GM12878 (cell line): ENCODE data around the gene GNG13. TPM values are rescaled to one million over a fixed set of nuclear protein-coding genes. Genes with fewer than 3 reads are reported as not detected.

Experiments used
- ATAC-seq: fragments of 200-7000 bp; cut with Tn5 transposase; 3 replicates; pipeline ENCODE4 v1.9.1; 2020; ENCODE audit warnings: mild to moderate bottlenecking, moderate library complexity
- BruUV-seq: library from RNA; stranded (reverse); fragments of 400-500 nt; replicated peaks from 2 replicates; lab custom pipeline; 2021; lab: Mats Ljungman, UMichigan
- CTCF ChIA-PET: fragments of 300-600 bp; sonication (Branson Sonifier 250); formaldehyde crosslinking; extraction: SDS; loops from one replicate; lab custom pipeline; 2021; ENCODE audit warnings: inconsistent platforms; lab: Yijun Ruan, JAX
- POLR2A ChIA-PET: fragments of 350-600 bp; formaldehyde crosslinking; extraction: SDS; loops from one replicate; lab custom pipeline; 2021; ENCODE audit warnings: inconsistent platforms; lab: Charles Lee
- RAD21 ChIA-PET: fragments of 300-600 bp; sonication (Branson Sonifier 250); formaldehyde crosslinking; loops from one replicate; lab custom pipeline; 2023; ENCODE audit warnings: antibody characterized with exemption; ENCODE audit not compliant: unreplicated experiment; lab: Charles Lee
- SMC1A ChIA-PET: fragments of 300-600 bp; sonication (Branson Sonifier 250); formaldehyde crosslinking; loops from one replicate; lab custom pipeline; 2023; ENCODE audit not compliant: unreplicated experiment, uncharacterized antibody; lab: Charles Lee
- DNase-seq: peaks from one replicate; pipeline ENCODE4 v3.0.0-alpha.2; 2011; ENCODE audit warnings: low read depth, low spot score
- FAIRE-seq: peaks from 3 replicates; lab custom pipeline; 2011; peaks lifted over from hg19 to GRCh38; lab: Jason Lieb, UNC
- H2AFZ ChIP-seq: 2 replicates; pipeline ENCODE4 v1.6.0; 2011; ENCODE audit warnings: low read depth, low read length, control low read depth; ENCODE audit not compliant: control insufficient read depth
- H3K27ac ChIP-seq: 2 replicates; pipeline ENCODE4 v1.5.1; 2011; ENCODE audit warnings: control low read depth; ENCODE audit not compliant: control insufficient read depth, insufficient read depth
- H3K27me3 ChIP-seq, 2 experiments: replicated peaks in 1 of 2; 2 replicates each; pipeline versions ENCODE4 v1.6.0 to v1.6.1; 2011; ENCODE audit warnings: low read length in 1 of 2; ENCODE audit not compliant: control insufficient read depth in 2 of 2, insufficient read depth in 2 of 2
- H3K36me3 ChIP-seq, 2 experiments: 2 replicates each; pipeline ENCODE4 v1.5.1; 2011; ENCODE audit warnings: low read length in 1 of 2; ENCODE audit not compliant: control insufficient read depth in 2 of 2, insufficient read depth in 2 of 2
- H3K4me1 ChIP-seq: 2 replicates; pipeline ENCODE4 v1.6.1; 2011; ENCODE audit warnings: mild to moderate bottlenecking, low read length, moderate library complexity, mixed read lengths; ENCODE audit not compliant: control insufficient read depth, insufficient read depth
- H3K4me2 ChIP-seq: 2 replicates; pipeline ENCODE4 v1.6.0; 2011; ENCODE audit warnings: control low read depth; ENCODE audit not compliant: control insufficient read depth, insufficient read depth
- H3K4me3 ChIP-seq: fragments of 200-600 bp; sonication (generic); 2 replicates; pipeline ENCODE4 v1.5.1; 2016
- H3K79me2 ChIP-seq: 2 replicates; pipeline ENCODE4 v1.6.0; 2011; ENCODE audit warnings: low read length; ENCODE audit not compliant: control insufficient read depth, insufficient read depth
- H3K9ac ChIP-seq: 2 replicates; pipeline ENCODE4 v1.8.0; 2011; ENCODE audit warnings: low read length, control low read depth, mixed read lengths; ENCODE audit not compliant: control insufficient read depth, insufficient read depth
- H3K9me3 ChIP-seq: replicated peaks from 3 replicates; pipeline ENCODE4 v1.5.1; 2011; ENCODE audit warnings: mild to moderate bottlenecking, low read length; ENCODE audit not compliant: control insufficient read depth, insufficient read depth
- H4K20me1 ChIP-seq: 2 replicates; pipeline ENCODE4 v1.6.0; 2011; ENCODE audit not compliant: control insufficient read depth, insufficient read depth
- ASH2L ChIP-seq: fragments of 300-600, 200-600 bp; sonication (generic); IDR thresholded peaks from 2 replicates; pipeline ENCODE4 v1.6.1; 2017; ENCODE audit warnings: low read depth, mild to moderate bottlenecking, borderline replicate concordance
- ATF2 ChIP-seq: IDR thresholded peaks from 2 replicates; pipeline ENCODE4 v1.6.1; 2012; ENCODE audit warnings: low read length, inconsistent platforms
- BCLAF1 ChIP-seq: fragments of 450-650 bp; IDR thresholded peaks from 2 replicates; pipeline ENCODE4 v1.6.1; 2017; ENCODE audit warnings: antibody characterized with exemption, mild to moderate bottlenecking, moderate library complexity
- CBX5 ChIP-seq: sonication (generic); IDR thresholded peaks from 2 replicates; pipeline ENCODE4 v1.6.1; 2016; ENCODE audit warnings: low read depth, moderate library complexity, mild to moderate bottlenecking, inconsistent platforms
- CEBPB ChIP-seq, 2 experiments: fragments of 150-350 bp in 1 of 2; IDR thresholded peaks; 2 replicates each; pipeline ENCODE4 v1.6.1; 2012 to 2014; ENCODE audit warnings: low read depth in 2 of 2, low read length in 2 of 2, borderline replicate concordance in 1 of 2, inconsistent platforms in 1 of 2
- HDAC6 ChIP-seq: fragments of 200-600 bp; sonication (generic); IDR thresholded peaks from one replicate; pipeline ENCODE4 v1.8.0; 2017; ENCODE audit warnings: antibody characterized with exemption; ENCODE audit not compliant: unreplicated experiment
- HDGF ChIP-seq: fragments of 450-650 bp; IDR thresholded peaks from 2 replicates; pipeline ENCODE4 v1.6.1; 2016; ENCODE audit warnings: antibody characterized with exemption
- HSF1 ChIP-seq: fragments of 150-350 bp; IDR thresholded peaks from 2 replicates; pipeline ENCODE4 v1.6.1; 2014; ENCODE audit warnings: mild to moderate bottlenecking, low read depth, low read length
- IRF3 ChIP-seq: fragments of 450-650 bp; IDR thresholded peaks from 2 replicates; pipeline ENCODE4 v1.6.1; 2014; ENCODE audit warnings: mild to moderate bottlenecking
- JUNB ChIP-seq: IDR thresholded peaks from 2 replicates; pipeline ENCODE4 v1.6.1; 2016; ENCODE audit warnings: antibody characterized with exemption, mild to moderate bottlenecking
- JUND ChIP-seq: IDR thresholded peaks from 2 replicates; pipeline ENCODE4 v1.6.1; 2012; ENCODE audit warnings: low read depth, mild to moderate bottlenecking, low read length, improper control_type of control experiment, moderate library complexity
- KDM1A ChIP-seq: fragments of 200-600 bp; sonication (generic); IDR thresholded peaks from 2 replicates; pipeline ENCODE4 v1.6.1; 2016; ENCODE audit warnings: borderline replicate concordance
- NFYB ChIP-seq: IDR thresholded peaks from 2 replicates; pipeline ENCODE4 v1.6.1; 2011; ENCODE audit warnings: low read depth, mild to moderate bottlenecking, low read length, improper control_type of control experiment, moderate library complexity; ENCODE audit not compliant: insufficient read depth
- POLR2AphosphoS2 ChIP-seq: IDR thresholded peaks from 2 replicates; pipeline ENCODE4 v1.6.1; 2011; ENCODE audit warnings: low read depth, mild to moderate bottlenecking, low read length, improper control_type of control experiment, moderate library complexity
- SMAD5 ChIP-seq: IDR thresholded peaks from 2 replicates; pipeline ENCODE4 v1.6.1; 2016; ENCODE audit warnings: antibody characterized with exemption, low read depth
- TBL1XR1 ChIP-seq: IDR thresholded peaks from 2 replicates; pipeline ENCODE4 v1.6.1; 2012; ENCODE audit warnings: low read depth, low read length, improper control_type of control experiment
- WRNIP1 ChIP-seq: IDR thresholded peaks from 2 replicates; pipeline ENCODE4 v1.6.1; 2011; ENCODE audit warnings: low read depth, low read length, improper control_type of control experiment, borderline replicate concordance
- WGBS: methylation state at CpG from one replicate; pipeline ENCODE4 v1.1.6; 2016; ENCODE audit warnings: low lambda C conversion rate; ENCODE audit not compliant: insufficient replicate concordance, insufficient coverage; ENCODE audit errors: missing lambda C conversion rate; 5-methylcytosine and 5-hydroxymethylcytosine counted together
- in situ Hi-C: fragments of 300-500 bp; cut with MboI; formaldehyde crosslinking; loops from 9 replicates; pipeline ENCODE4 v1.14.3; 2018; ENCODE audit warnings: mixed read lengths
- intact Hi-C: fragments of 100-400 bp; cut with micrococcal nuclease; formaldehyde crosslinking; loops from one replicate; pipeline ENCODE4 v1.14.2; 2022; ENCODE audit not compliant: unreplicated experiment
- polyA plus RNA-seq, 11 experiments: library from polyadenylated mRNA; depleted of rRNA in 4 of 11; unstranded in 6 of 11; stranded (reverse) in 5 of 11; fragments of >200 nt; fragmentation: Nextera tagmentation in 4 of 11; fragmentation: Illumina TruSeq in 1 of 11; extraction: Ambion mirVana in 4 of 11; extraction: Trizol in 1 of 11; gene quantifications; 1 replicate in 1 of 11; 2 replicates in 10 of 11; pipeline versions ENCODE4 v1.2.1 to v1.2.3, GENCODE V29; 2011 to 2016; ENCODE audit warnings: inconsistent platforms in 2 of 11, missing spikeins in 2 of 11, low read depth in 1 of 11
- total RNA-seq, 4 experiments: library from RNA; depleted of rRNA in 3 of 4; stranded (reverse); fragments of >200 nt in 3 of 4; fragmentation: Illumina TruSeq in 1 of 4; extraction: Trizol in 1 of 4; gene quantifications; 2 replicates each; pipeline versions ENCODE4 v1.2.1 to v1.2.3, GENCODE V29; 2013 to 2021

Gene GNG13
- total and polyA plus RNA-seq, 10 of the 15 experiments (the other 5 are each of a cell fraction or from before 2014, with no cell fraction given) = not detected

- H3K4me3 ChIP-seq = no peak overlapping the region
- H3K4me2 ChIP-seq = no peak overlapping the region
- no peak overlapping the region for H3K27ac ChIP-seq
- in situ Hi-C loops (no loop called here), intact Hi-C loops (no loop called here)
- FAIRE-seq (no peak), DNase-seq (no peak), ATAC-seq (no peak)
- no peak overlapping the region for H2AFZ ChIP-seq
- no peaks in the 10 kb centered on the region for H3K36me3 ChIP-seq
- RAD21 ChIA-PET = no interaction called here
- no peak overlapping the region for H3K9ac ChIP-seq
- no peaks in the 10 kb centered on the region for H4K20me1 ChIP-seq
- 37% methylated on average over 20 of the region's 20 CpGs for WGBS
- POLR2A ChIA-PET = no interaction called here
- SMC1A ChIA-PET = no interaction called here
- no peaks in the 10 kb centered on the region for H3K9me3 ChIP-seq
- CTCF ChIA-PET = no interaction called here
- H3K79me2 ChIP-seq = no peaks in the 10 kb centered on the region
- TF ChIP-seq JUND (no peak), WRNIP1 (no peak), JUNB (no peak), NFYB (no peak), BCLAF1 (no peak), KDM1A (no peak), TBL1XR1 (no peak), ASH2L (no peak), POLR2AphosphoS2 (no peak), HSF1 (no peak), SMAD5 (no peak), HDAC6 (no peak), HDGF (no peak), CBX5 (no peak), CEBPB (IDR thresholded peaks at IDR 0.05; ENCODE audit: borderline replicate concordance in 1 of 2, low read depth in 2 of 2, low read length in 2 of 2) (no peak), ATF2 (no peak), IRF3 (no peak)
- no TSS peak for BruUV-seq
- H3K4me1 ChIP-seq = no peaks in the 10 kb centered on the region
- no peaks in the 10 kb centered on the region for H3K27me3 ChIP-seq
Measured at GRCh38 chr16:764184-764750, 36.3 kb downstream of the GNG13 start.
